ENCODE data around the gene CA5A.

The CA5A gene

DNA sequence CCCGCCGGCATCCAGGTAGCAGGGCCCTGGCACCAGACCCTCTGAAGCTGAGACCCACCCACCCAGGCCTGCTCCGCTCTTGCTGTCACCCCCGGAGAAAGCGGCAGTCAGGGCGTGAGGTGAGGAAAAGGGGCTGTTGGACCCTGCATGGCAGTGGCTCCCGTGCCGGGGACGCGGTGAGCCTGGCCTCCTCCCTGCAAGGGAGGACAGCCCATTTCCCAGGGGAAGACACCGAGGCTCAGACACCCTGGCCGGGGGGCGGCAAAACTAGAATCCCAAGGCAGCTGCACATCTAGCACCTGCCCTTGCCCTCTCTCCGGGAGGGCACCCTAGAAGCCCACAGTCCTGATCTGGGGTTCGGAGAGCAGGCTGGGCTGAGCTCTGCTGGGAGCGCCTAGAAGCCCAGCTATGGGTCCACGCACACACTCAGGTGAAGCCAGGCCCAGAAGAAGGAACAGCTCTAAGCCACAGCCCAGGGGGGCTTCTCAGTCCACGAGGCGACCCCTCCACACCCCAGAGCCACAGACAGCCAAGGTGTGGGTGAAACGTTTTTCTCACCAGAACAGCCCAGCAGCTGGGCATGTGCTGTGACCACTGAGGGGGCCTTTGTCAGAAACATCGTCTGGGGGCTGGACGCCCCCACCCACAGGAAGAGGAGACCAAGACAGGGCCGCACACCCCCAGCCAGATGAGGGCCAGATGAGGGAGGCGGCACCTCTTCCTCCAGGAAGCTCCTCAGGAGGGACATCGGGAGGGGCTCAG lies 89.4 kb downstream of the CA5A start:
- no peak for DNase-seq

DNA sequence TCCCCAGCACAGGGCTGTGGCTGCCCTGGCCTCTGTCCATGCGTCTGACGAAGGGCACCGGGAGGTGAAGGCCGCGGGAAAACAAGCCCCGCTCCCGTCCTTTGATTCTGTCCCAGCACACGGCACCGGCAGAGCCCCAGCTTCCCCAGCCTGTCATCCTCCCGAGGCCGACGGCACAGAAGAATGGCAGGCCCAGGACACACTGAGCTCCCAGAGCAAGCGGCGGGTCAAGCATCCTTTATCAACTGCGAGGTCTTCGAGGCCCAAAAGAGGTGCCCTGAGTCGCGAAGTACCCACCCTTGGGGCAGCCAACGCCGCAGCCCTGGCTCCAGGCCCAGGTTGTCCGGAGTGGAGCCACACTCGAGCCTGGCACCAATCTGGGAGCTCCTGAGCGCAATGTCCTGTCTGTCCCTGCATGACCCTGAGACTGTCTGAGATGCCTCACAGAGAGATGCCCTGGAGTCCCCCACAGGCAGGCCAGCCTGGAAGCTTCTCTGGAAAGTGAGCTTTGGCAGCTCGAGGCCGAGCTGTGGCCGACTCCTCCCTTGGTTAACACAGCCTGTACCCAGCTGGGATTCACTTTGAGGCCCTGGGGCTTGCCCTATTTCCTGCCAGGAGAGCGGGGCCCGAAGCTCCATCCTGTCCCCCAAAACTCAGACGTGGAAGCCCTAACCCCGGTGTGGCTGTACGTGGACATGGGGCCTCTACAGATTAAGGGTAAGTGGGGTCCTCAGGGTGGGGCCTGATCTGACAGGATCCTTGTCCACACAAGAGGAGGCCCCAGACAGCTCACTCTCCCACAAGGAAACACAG lies 90.3 kb downstream of the CA5A start:
- DNase-seq = no peak

DNA sequence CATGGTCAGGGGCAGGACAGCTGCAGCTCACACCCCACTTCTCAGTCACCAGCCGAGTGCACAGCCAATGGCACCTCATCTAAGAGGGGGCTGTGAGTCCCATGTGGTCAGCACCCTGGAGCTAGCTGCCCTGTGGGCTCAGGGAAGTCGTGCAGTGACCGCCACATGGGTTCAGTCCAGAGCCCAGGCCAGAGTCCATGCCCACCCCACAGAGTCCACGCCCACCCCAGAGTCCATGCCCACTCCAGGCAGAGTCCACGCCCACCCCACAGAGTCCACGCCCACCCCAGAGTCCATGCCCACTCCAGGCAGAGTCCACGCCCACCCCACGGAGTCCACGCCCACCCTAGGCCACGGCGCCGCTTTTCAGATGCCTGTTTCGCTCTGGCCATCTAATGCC lies 91.1 kb downstream of the CA5A start:
- no peak for DNase-seq

DNA sequence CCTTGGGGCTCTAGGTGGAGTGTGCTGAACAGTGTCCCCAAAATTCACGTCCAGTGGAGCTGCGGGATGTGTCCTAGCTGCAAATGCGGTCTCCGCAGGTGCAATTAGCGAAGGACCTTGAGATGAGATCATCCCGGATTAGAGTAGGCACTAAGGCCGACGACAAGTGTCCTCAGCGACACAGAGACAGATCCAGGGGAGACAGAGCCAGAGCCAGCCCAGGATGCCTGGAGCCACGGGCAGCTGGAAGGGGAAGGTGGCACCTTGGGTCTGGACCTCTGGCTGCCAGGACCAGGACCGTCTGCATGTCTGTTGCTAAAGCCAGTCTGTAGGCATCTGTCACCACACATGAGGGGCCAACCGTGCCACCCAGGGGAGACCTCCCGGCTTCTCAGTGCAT lies 91.5 kb downstream of the CA5A start:
- DNase-seq = no peak

DNA sequence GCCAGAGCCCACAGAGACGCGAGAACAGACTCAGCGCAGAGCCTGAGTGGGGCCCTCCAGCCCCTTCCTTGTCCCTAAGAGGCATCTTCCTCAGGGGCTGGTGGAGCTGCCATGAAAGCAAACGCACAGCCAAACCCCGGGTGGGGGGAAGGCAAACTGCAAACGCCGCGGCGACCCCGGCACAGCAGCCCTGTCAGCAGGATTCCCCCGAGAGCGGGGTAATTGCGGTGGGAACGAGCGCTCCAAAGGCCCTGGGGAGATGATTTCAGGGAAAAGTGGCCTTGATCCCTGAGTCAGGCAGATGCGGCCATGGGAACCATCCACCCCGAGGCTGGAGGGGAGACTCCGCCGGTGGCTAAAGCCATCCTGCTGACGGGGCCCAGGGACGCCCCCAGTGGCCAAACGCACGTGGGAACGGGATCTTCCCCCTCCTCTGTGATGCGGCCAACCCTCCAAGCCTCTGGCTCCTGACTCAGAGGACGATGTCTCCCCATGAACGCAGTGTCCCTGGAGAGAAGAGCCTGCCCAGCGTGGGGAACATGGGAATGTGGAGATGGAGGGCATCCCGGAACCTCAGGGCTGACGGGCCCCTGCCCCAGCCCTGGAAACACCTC lies 92.1 kb downstream of the CA5A start:
- peak in 1 of 2 experiments; percentile 13 for DNase-seq

DNA sequence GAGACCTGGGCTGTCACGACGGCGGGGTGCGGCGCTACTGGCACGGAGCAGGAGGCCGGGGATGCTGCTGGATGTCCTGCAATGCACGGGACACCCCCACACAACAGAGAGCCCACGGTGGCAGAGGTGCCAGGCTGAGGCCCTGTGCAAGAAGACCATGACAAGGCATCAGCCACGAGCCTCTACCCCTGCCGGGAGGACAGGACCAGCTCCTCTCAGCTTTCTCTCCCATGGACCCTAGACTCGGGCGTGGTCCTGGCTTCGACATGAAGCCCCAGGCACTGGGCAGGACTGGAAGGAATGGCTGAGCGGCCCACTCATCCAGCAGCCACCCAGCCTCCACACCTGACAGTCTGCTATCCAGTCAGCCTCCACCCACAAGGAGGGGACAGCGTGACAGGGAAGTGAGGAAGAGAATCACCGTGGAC lies 92.6 kb downstream of the CA5A start:
- no peak for DNase-seq

DNA sequence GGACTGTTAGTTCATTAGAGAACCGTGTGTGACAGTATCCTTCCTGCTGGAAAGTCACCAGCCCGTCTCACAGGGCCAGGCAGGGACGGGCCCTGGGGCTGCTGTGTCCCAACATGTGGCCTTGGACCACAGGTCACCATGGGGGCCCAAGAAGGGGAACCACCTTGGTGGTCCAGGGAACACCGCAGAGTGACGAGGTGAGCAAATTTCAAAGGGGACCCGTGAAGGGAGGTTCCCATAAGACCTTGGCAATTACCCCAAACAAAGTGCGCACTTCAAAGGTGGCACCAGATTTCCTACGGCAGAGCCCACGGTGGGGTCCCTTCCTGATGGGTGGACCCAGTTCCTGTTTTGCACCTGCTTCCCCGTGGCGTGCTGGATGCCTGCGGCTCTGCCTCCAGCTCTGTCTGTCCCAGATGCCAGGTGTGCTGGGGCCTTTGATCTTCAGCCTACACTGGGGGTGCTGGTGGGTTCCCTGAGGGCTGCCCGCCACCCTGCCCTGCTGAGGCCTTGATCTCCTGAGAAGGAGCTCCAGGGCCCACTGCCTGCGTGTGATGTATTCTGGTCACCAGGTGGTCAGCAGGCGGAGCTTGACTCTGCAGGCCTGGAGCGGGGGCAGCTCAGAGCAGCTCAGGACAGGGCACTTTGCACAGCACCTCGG lies 94.0 kb downstream of the CA5A start:
- DNase-seq = no peak

DNA sequence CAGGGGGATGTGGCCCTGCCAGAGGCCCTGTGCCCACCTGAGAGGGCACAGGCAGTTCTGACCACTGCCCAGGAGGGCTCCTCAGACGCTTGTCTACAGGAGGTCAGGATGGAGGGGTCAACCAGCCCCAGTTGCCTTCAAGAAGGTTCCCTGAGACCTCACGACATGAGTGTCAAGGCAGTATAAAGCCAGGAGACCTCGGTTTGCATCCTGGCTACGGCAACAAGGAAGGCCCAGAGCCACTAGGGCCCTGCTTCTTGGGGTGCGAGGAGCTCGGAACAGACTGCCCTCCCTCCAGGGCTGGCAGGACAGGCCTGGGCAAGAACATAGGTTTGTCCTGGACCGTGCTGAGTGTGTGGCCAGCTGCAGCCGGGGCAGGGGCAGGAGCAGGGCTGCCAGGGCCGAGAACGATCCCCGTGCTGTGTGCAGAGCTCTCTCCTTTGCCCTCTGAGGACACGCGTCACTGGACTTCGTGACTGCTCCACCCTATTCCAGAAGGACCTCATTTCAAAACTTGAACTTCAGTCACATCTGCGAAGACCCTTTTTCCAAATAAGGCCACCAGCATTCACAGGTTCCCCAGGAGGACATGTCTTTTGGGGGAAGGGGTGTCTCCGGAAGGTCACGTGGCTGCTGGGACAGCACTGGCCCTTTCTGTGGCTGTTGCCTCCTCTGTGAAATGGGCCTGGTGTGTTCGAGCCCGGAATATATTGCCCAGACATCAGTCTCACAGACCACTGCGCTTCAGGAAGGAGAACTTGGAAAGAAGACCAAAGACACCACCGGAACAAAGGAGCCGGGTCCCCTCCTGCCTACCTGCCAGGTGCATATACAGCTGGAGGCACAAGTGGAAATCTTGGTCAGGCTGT lies 94.8 kb downstream of the CA5A start:
- DNase-seq = no peak

DNA sequence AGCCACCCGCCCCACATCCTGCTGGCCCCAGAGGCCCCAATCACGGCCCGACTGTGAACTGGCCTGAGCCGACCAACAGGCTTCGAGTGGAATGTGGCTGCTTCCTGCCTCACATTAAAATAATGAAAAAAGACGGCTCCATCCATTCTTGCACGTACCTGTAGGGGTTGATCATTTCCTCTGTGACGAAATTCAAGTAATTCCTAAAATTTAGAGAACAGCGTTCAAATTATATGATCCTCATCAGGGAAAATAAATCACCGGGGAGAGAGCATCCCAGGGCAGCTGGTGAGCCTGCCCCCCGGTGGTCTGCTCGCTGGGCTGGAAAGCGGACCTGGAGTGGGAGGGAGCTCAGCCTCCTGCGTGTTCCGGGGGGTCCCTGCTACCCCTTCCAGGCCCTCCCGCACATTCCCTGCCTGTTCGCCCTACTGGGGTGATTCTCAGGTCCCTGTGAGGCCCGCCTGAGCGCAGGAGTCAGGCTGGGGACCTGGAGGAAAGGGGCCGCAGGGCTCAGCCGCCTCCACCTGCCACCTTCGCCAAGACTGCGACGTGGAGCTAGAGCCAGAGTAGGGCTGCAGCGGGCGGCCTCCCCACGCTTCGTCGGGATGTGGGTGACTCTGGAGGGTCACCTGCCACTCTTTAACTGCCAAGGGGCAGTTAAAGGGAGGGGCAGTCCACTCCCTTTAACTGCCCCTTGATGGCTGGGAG lies 95.9 kb downstream of the CA5A start:
- no peak for DNase-seq

DNA sequence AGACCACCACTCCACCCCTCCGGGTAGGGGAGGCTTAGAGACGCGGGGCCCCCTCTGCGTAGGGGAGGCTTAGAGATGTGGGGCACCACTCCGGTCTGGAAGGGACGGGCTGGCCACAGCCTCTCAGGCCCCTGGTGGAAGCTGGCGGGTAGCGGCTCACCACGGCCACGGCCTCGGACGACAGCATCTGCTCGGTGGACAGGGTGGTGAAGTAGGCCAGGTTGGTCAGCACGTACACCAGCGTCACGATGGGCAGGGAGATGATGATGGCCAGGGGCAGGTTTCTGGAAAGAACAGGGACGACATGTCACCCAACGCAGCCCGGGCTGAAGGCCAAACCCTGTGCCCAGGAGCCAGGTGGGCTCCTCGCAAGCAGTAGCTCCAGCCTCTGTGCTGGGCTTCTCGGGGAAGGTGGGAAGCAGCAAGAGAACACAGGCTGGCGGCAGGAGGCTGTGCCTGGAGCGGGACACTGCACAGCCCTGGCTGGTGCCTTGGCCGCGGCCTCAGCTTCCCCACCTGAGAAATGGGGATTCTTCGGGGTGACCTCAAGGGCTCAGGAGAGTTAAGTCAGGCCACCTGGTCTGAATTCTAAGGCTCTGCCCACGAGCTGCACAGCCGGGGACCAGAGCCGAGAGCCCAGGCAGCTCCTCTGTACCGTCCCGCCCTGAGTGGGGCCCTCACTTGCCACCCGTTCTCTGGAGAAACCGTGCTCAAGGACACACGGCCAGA lies 96.6 kb downstream of the CA5A start:
- no peak for DNase-seq

DNA sequence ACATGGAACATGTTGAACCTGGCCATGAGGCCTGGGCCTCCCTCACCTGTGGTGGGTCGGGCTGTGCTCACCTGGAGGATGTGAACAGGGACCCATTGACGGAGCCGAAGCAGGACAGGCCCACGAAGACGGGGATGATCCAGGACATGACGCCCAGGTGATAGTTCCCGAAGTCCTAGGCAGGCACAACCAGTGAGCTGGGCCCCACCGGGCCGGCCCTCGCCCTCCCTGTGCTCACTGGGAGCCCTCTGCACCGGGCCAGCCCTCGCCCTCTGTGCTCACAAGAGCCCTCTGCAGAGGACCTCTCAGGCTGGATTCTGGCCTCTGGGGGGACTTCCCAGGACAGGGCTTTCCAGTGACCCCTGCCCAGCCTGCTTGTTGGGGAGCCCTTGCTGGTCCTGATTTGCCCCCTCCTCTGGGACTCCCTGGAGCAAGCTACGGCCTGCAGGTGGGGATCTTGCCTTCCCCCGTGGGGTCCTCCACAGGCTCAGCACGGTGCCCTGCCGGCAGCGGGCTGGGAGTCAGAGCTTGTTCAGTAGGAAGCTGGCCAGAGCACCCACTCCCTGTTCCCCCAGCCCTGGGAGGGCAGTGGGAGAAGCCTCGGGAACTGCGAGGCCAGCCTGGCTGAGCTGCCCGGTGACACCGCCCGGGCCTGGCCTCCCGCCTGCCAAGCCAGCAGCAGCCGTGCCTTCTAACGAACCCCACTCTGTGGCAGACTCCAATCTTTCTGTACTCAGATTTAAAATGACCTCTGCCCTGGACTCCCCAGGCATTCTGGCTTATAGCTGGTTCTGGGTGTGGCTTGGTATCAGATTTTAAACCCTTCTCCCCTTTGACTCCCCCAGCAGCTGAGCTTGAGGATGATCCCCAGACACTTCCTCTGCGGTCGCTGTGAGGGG lies 97.4 kb downstream of the CA5A start:
- no peak for DNase-seq

All from NCI-H2081 (cell line).